CD14-positive monocyte (primary cell): ENCODE data around the gene FAM9C. TPM values are rescaled to one million over a fixed set of nuclear protein-coding genes. Genes with fewer than 3 reads are reported as not detected.
A peak's percentile ranks its signal among the peaks of the same experiment; 100 is the strongest.

Experiments
- DNase-seq, 3 donors: peaks; one replicate each; pipeline ENCODE4 v3.0.0-alpha.2; 2011 to 2022
- H2AFZ ChIP-seq: 2 replicates; pipeline ENCODE4 v1.6.0; 2012; ENCODE audit warnings: mild to moderate bottlenecking, low read depth, low read length, inconsistent platforms; ENCODE audit not compliant: insufficient read depth, poor library complexity, severe bottlenecking
- H3K27ac ChIP-seq, 2 donors: 1 replicate in 1 of 2; 2 replicates in 1 of 2; pipeline ENCODE4 v1.5.1; 2012 to 2013; ENCODE audit warnings: low read length in 2 of 2, control low read depth in 1 of 2, inconsistent platforms in 1 of 2, low read depth in 1 of 2, mild to moderate bottlenecking in 1 of 2
- H3K27me3 ChIP-seq, 2 donors: one replicate each; pipeline versions ENCODE4 v1.6.0 to v1.6.1; 2011 to 2013; ENCODE audit warnings: low read length in 2 of 2; ENCODE audit not compliant: control insufficient read depth in 2 of 2, insufficient read depth in 2 of 2
- H3K36me3 ChIP-seq, 2 donors: replicated peaks in 1 of 2; 1 replicate in 1 of 2; 2 replicates in 1 of 2; pipeline versions ENCODE4 v1.5.1 to v1.6.1; 2012 to 2013; ENCODE audit warnings: low read length in 2 of 2, control low read depth in 1 of 2, inconsistent platforms in 1 of 2, mild to moderate bottlenecking in 1 of 2; ENCODE audit not compliant: insufficient read depth in 2 of 2, control insufficient read depth in 1 of 2
- H3K4me1 ChIP-seq, 2 donors: 1 replicate in 1 of 2; 2 replicates in 1 of 2; pipeline versions ENCODE4 v1.5.1 to v1.6.1; 2012 to 2013; ENCODE audit warnings: low read length in 2 of 2, control low read depth in 1 of 2, inconsistent platforms in 1 of 2, mild to moderate bottlenecking in 1 of 2, moderate library complexity in 1 of 2; ENCODE audit not compliant: insufficient read depth in 2 of 2, control insufficient read depth in 1 of 2
- H3K4me2 ChIP-seq: replicated peaks from 2 replicates; pipeline ENCODE3; 2012; ENCODE audit warnings: low read length, moderate library complexity, mild to moderate bottlenecking; ENCODE audit not compliant: poor library complexity, severe bottlenecking; ENCODE audit errors: extremely low read depth
- H3K4me3 ChIP-seq, 3 experiments: fragments of 200-600 bp in 1 of 3; sonication (generic) in 1 of 3; replicated peaks in 1 of 3; 1 replicate in 2 of 3; 2 replicates in 1 of 3; pipeline ENCODE4 v1.5.1; 2011 to 2013; ENCODE audit warnings: low read length in 3 of 3, mild to moderate bottlenecking in 3 of 3, control low read depth in 2 of 3, low read depth in 2 of 3, inconsistent platforms in 1 of 3, moderate library complexity in 1 of 3
- H3K79me2 ChIP-seq: 2 replicates; pipeline ENCODE4 v1.6.0; 2012; ENCODE audit warnings: mild to moderate bottlenecking, control low read depth, inconsistent platforms, low read length, moderate library complexity; ENCODE audit not compliant: insufficient read depth
- H3K9ac ChIP-seq: 2 replicates; pipeline ENCODE4 v1.6.0; 2017; ENCODE audit warnings: low read length, mild to moderate bottlenecking; ENCODE audit not compliant: insufficient read depth, poor library complexity, severe bottlenecking
- H3K9me3 ChIP-seq, 2 donors: replicated peaks in 1 of 2; 1 replicate in 1 of 2; 2 replicates in 1 of 2; pipeline versions ENCODE4 v1.5.1 to v1.6.1; 2012 to 2013; ENCODE audit warnings: low read length in 2 of 2, control low read depth in 1 of 2; ENCODE audit not compliant: control insufficient read depth in 1 of 2, insufficient read depth in 1 of 2
- H4K20me1 ChIP-seq: 2 replicates; pipeline ENCODE4 v1.6.0; 2012; ENCODE audit warnings: mild to moderate bottlenecking, low read length, control low read depth, moderate library complexity; ENCODE audit not compliant: insufficient read depth
- H3K27ac Mint-ChIP-seq, 7 donors: one replicate each; pipeline ENCODE4 v1.8.0; 2020; ENCODE audit warnings: mild to moderate bottlenecking in 7 of 7, mixed read lengths in 7 of 7, moderate library complexity in 6 of 7, inconsistent platforms in 2 of 7
- H3K27me3 Mint-ChIP-seq, 3 donors: one replicate each; pipeline ENCODE4 v1.8.0; 2021 to 2022; ENCODE audit warnings: low read depth in 3 of 3, mild to moderate bottlenecking in 3 of 3, mixed read lengths in 3 of 3, moderate library complexity in 3 of 3, inconsistent platforms in 1 of 3
- H3K36me3 Mint-ChIP-seq, 2 donors: one replicate each; pipeline ENCODE4 v1.8.0; 2020; ENCODE audit warnings: mixed read lengths in 2 of 2, inconsistent platforms in 1 of 2, mild to moderate bottlenecking in 1 of 2
- H3K4me1 Mint-ChIP-seq: one replicate; pipeline ENCODE4 v1.8.0; 2020; ENCODE audit warnings: mild to moderate bottlenecking, mixed read lengths
- H3K4me3 Mint-ChIP-seq, 2 donors: one replicate each; pipeline ENCODE4 v1.8.0; 2020; ENCODE audit warnings: mild to moderate bottlenecking in 2 of 2, mixed read lengths in 2 of 2, moderate library complexity in 1 of 2
- H3K9me3 Mint-ChIP-seq, 7 donors: one replicate each; pipeline ENCODE4 v1.8.0; 2020 to 2022; ENCODE audit warnings: mixed read lengths in 7 of 7, mild to moderate bottlenecking in 6 of 7, moderate library complexity in 6 of 7, inconsistent platforms in 2 of 7
- CTCF ChIP-seq: fragments of 200-600 bp; IDR thresholded peaks from one replicate; pipeline ENCODE4 v1.8.0; 2022; ENCODE audit warnings: antibody characterized with exemption, mild to moderate bottlenecking
- WGBS: methylation state at CpG from one replicate; pipeline ENCODE4 v1.1.5; 2013; ENCODE audit warnings: missing lambda C conversion rate; ENCODE audit not compliant: insufficient coverage; 5-methylcytosine and 5-hydroxymethylcytosine counted together
- intact Hi-C, 2 donors: fragments of 100-400 bp; cut with micrococcal nuclease; formaldehyde crosslinking; loops; one replicate each; pipeline versions ENCODE4 v1.15.0 to v1.15.1; 2023
- polyA plus RNA-seq, 3 donors: library from polyadenylated mRNA; depleted of rRNA in 1 of 3; unstranded in 2 of 3; stranded (reverse) in 1 of 3; fragments of 300-500 nt in 2 of 3; fragments of >200 nt in 1 of 3; fragmentation: Illumina TruSeq in 2 of 3; gene quantifications; 1 replicate in 2 of 3; 2 replicates in 1 of 3; pipeline ENCODE4 v1.2.3, GENCODE V29; 2012 to 2021

The FAM9C gene
- polyA plus RNA-seq, 3 donors, result not detected

DNA sequence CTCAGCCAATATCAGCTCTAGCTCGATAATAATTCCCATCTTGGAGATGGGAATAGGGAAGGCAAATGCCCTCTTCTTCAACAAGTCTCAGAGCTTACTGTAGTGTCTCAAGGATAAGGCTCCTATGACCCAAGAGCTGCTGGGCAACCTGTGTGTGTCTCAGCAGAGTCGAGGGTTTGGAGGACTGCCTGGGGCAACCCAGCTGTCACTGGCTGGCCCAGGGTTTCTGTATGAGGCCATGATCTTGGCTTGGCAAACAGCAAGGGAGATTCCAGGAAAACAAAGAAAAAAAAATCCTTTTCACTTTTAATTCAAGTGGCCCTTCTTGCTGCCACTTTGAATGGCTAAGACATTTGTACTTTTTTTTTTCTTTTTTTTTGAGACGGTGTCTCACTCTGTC lies 35.1 kb downstream of the FAM9C start:
- no peaks in the 10 kb centered on the region for H4K20me1 ChIP-seq
- no peak for DNase-seq
- no peak overlapping the region for H2AFZ ChIP-seq
- Mint-ChIP-seq H3K36me3 (no peaks in the 10 kb centered on the region), H3K4me1 (peaks cover 76% of the 10 kb centered on the region), H3K9me3 (peaks cover 0 to 12% (median 4%) of the 10 kb centered on the region in 7 donors), H3K27me3 (peaks cover 0 to 22% (median 0%) of the 10 kb centered on the region in 3 donors), H3K4me3 (no peak overlapping the region), H3K27ac (peak overlapping the region in 2 of 7 donors; percentile 5 to 57)
- H3K4me3 ChIP-seq, result no peak overlapping the region
- no CpG with 5 or more reads among the region's 3 CpGs for WGBS
- H3K79me2 ChIP-seq, result no peaks in the 10 kb centered on the region
- no peaks in the 10 kb centered on the region for H3K9me3 ChIP-seq
- H3K36me3 ChIP-seq, result no peaks in the 10 kb centered on the region
- peak overlapping the region in 1 of 2 donors; percentile 94 for H3K27ac ChIP-seq
- no peak for TF ChIP-seq CTCF
- peaks cover 0 to 10% of the 10 kb centered on the region in 2 donors for H3K27me3 ChIP-seq
- intact Hi-C loops, result loop anchor here (5.0 to 10.0 kb wide), 4 partner anchors 37 to 76 kb away; no protein-coding TSS in a partner anchor
- no peak overlapping the region for H3K9ac ChIP-seq
- H3K4me1 ChIP-seq, result peaks cover 73 to 74% of the 10 kb centered on the region in 2 donors
- no peak overlapping the region for H3K4me2 ChIP-seq

GRCh38 chrX:13008851-13009250 lies 35.6 kb downstream of the FAM9C start:
- Mint-ChIP-seq H3K27me3 (peaks cover 0 to 22% (median 0%) of the 10 kb centered on the region in 3 donors), H3K4me1 (peaks cover 73% of the 10 kb centered on the region), H3K36me3 (no peaks in the 10 kb centered on the region), H3K9me3 (peaks cover 0 to 12% (median 4%) of the 10 kb centered on the region in 7 donors), H3K27ac (peak overlapping the region in 2 of 7 donors; percentile 25 to 82), H3K4me3 (no peak overlapping the region)
- H3K4me3 ChIP-seq, result no peak overlapping the region
- intact Hi-C loops, result loop anchor here (5.0 to 10.0 kb wide), 4 partner anchors 37 to 76 kb away; no protein-coding TSS in a partner anchor
- H4K20me1 ChIP-seq, result no peaks in the 10 kb centered on the region
- peak overlapping the region in 1 of 2 donors; percentile 94 for H3K27ac ChIP-seq
- no peak overlapping the region for H2AFZ ChIP-seq
- no peaks in the 10 kb centered on the region for H3K79me2 ChIP-seq
- no peak for DNase-seq
- TF ChIP-seq CTCF, result no peak
- peaks cover 71 to 72% of the 10 kb centered on the region in 2 donors for H3K4me1 ChIP-seq
- H3K4me2 ChIP-seq, result no peak overlapping the region
- H3K9ac ChIP-seq, result no peak overlapping the region
- WGBS, result no CpG with 5 or more reads among the region's 3 CpGs
- H3K36me3 ChIP-seq, result no peaks in the 10 kb centered on the region
- H3K9me3 ChIP-seq, result no peaks in the 10 kb centered on the region
- H3K27me3 ChIP-seq, result peaks cover 0 to 10% of the 10 kb centered on the region in 2 donors
